GM12878 (cell line): ENCODE measurements around the gene CD8B. TPM values are rescaled to one million over a fixed set of nuclear protein-coding genes. Genes with fewer than 3 reads are reported as not detected.

Experiments used
- ATAC-seq: fragments of 200-7000 bp; cut with Tn5 transposase; 3 replicates; pipeline ENCODE4 v1.9.1; 2020; ENCODE audit warnings: mild to moderate bottlenecking, moderate library complexity
- BruUV-seq: library from RNA; stranded (reverse); fragments of 400-500 nt; replicated peaks from 2 replicates; lab custom pipeline; 2021; lab: Mats Ljungman, UMichigan
- CTCF ChIA-PET: fragments of 300-600 bp; sonication (Branson Sonifier 250); formaldehyde crosslinking; extraction: SDS; loops from one replicate; lab custom pipeline; 2021; ENCODE audit warnings: inconsistent platforms; lab: Yijun Ruan, JAX
- POLR2A ChIA-PET: fragments of 350-600 bp; formaldehyde crosslinking; extraction: SDS; loops from one replicate; lab custom pipeline; 2021; ENCODE audit warnings: inconsistent platforms; lab: Charles Lee
- RAD21 ChIA-PET: fragments of 300-600 bp; sonication (Branson Sonifier 250); formaldehyde crosslinking; loops from one replicate; lab custom pipeline; 2023; ENCODE audit warnings: antibody characterized with exemption; ENCODE audit not compliant: unreplicated experiment; lab: Charles Lee
- SMC1A ChIA-PET: fragments of 300-600 bp; sonication (Branson Sonifier 250); formaldehyde crosslinking; loops from one replicate; lab custom pipeline; 2023; ENCODE audit not compliant: unreplicated experiment, uncharacterized antibody; lab: Charles Lee
- DNase-seq: peaks from one replicate; pipeline ENCODE4 v3.0.0-alpha.2; 2011; ENCODE audit warnings: low read depth, low spot score
- FAIRE-seq: peaks from 3 replicates; lab custom pipeline; 2011; peaks lifted over from hg19 to GRCh38; lab: Jason Lieb, UNC
- H2AFZ ChIP-seq: 2 replicates; pipeline ENCODE4 v1.6.0; 2011; ENCODE audit warnings: low read depth, low read length, control low read depth; ENCODE audit not compliant: control insufficient read depth
- H3K27ac ChIP-seq: 2 replicates; pipeline ENCODE4 v1.5.1; 2011; ENCODE audit warnings: control low read depth; ENCODE audit not compliant: control insufficient read depth, insufficient read depth
- H3K27me3 ChIP-seq, 2 experiments: replicated peaks in 1 of 2; 2 replicates each; pipeline versions ENCODE4 v1.6.0 to v1.6.1; 2011; ENCODE audit warnings: low read length in 1 of 2; ENCODE audit not compliant: control insufficient read depth in 2 of 2, insufficient read depth in 2 of 2
- H3K36me3 ChIP-seq, 2 experiments: 2 replicates each; pipeline ENCODE4 v1.5.1; 2011; ENCODE audit warnings: low read length in 1 of 2; ENCODE audit not compliant: control insufficient read depth in 2 of 2, insufficient read depth in 2 of 2
- H3K4me1 ChIP-seq: 2 replicates; pipeline ENCODE4 v1.6.1; 2011; ENCODE audit warnings: mild to moderate bottlenecking, low read length, moderate library complexity, mixed read lengths; ENCODE audit not compliant: control insufficient read depth, insufficient read depth
- H3K4me2 ChIP-seq: 2 replicates; pipeline ENCODE4 v1.6.0; 2011; ENCODE audit warnings: control low read depth; ENCODE audit not compliant: control insufficient read depth, insufficient read depth
- H3K4me3 ChIP-seq: fragments of 200-600 bp; sonication (generic); 2 replicates; pipeline ENCODE4 v1.5.1; 2016
- H3K79me2 ChIP-seq: 2 replicates; pipeline ENCODE4 v1.6.0; 2011; ENCODE audit warnings: low read length; ENCODE audit not compliant: control insufficient read depth, insufficient read depth
- H3K9ac ChIP-seq: 2 replicates; pipeline ENCODE4 v1.8.0; 2011; ENCODE audit warnings: low read length, control low read depth, mixed read lengths; ENCODE audit not compliant: control insufficient read depth, insufficient read depth
- H3K9me3 ChIP-seq: replicated peaks from 3 replicates; pipeline ENCODE4 v1.5.1; 2011; ENCODE audit warnings: mild to moderate bottlenecking, low read length; ENCODE audit not compliant: control insufficient read depth, insufficient read depth
- H4K20me1 ChIP-seq: 2 replicates; pipeline ENCODE4 v1.6.0; 2011; ENCODE audit not compliant: control insufficient read depth, insufficient read depth
- BHLHE40 ChIP-seq, 2 experiments: fragments of 450-650 bp in 1 of 2; IDR thresholded peaks; 2 replicates each; pipeline ENCODE4 v1.6.1; 2011 to 2017; ENCODE audit warnings: low read depth in 2 of 2, borderline replicate concordance in 1 of 2, improper control_type of control experiment in 1 of 2, low read length in 1 of 2, mild to moderate bottlenecking in 1 of 2
- BMI1 ChIP-seq: fragments of 450-650 bp; IDR thresholded peaks from 2 replicates; pipeline ENCODE4 v1.6.1; 2016; ENCODE audit warnings: mild to moderate bottlenecking, moderate library complexity, borderline replicate concordance
- CEBPB ChIP-seq, 2 experiments: fragments of 150-350 bp in 1 of 2; IDR thresholded peaks; 2 replicates each; pipeline ENCODE4 v1.6.1; 2012 to 2014; ENCODE audit warnings: low read depth in 2 of 2, low read length in 2 of 2, borderline replicate concordance in 1 of 2, inconsistent platforms in 1 of 2
- ELK1 ChIP-seq: IDR thresholded peaks from 2 replicates; pipeline ENCODE4 v1.6.1; 2012; ENCODE audit warnings: low read depth, low read length, improper control_type of control experiment
- HDAC6 ChIP-seq: fragments of 200-600 bp; sonication (generic); IDR thresholded peaks from one replicate; pipeline ENCODE4 v1.8.0; 2017; ENCODE audit warnings: antibody characterized with exemption; ENCODE audit not compliant: unreplicated experiment
- MTA3 ChIP-seq: IDR thresholded peaks from 2 replicates; pipeline ENCODE4 v1.6.1; 2012; ENCODE audit warnings: low read length, inconsistent platforms, borderline replicate concordance
- POU2F2 ChIP-seq: IDR thresholded peaks from 3 replicates; pipeline ENCODE4 v1.6.1; 2011; ENCODE audit warnings: low read depth, mild to moderate bottlenecking, low read length, borderline replicate concordance
- SKIL ChIP-seq: fragments of 450-650 bp; IDR thresholded peaks from 2 replicates; pipeline ENCODE4 v1.6.1; 2017; ENCODE audit warnings: mild to moderate bottlenecking, low read depth, inconsistent platforms; ENCODE audit not compliant: poor library complexity, severe bottlenecking
- SMAD1 ChIP-seq: fragments of 450-650 bp; IDR thresholded peaks from 2 replicates; pipeline ENCODE4 v1.6.1; 2018; ENCODE audit warnings: mild to moderate bottlenecking, low read depth; ENCODE audit not compliant: partially characterized antibody
- TBL1XR1 ChIP-seq: IDR thresholded peaks from 2 replicates; pipeline ENCODE4 v1.6.1; 2012; ENCODE audit warnings: low read depth, low read length, improper control_type of control experiment
- ZBTB33 ChIP-seq: fragments of 450-650 bp; IDR thresholded peaks from 2 replicates; pipeline ENCODE4 v1.6.1; 2017; ENCODE audit warnings: mild to moderate bottlenecking
- WGBS: methylation state at CpG from one replicate; pipeline ENCODE4 v1.1.6; 2016; ENCODE audit warnings: low lambda C conversion rate; ENCODE audit not compliant: insufficient replicate concordance, insufficient coverage; ENCODE audit errors: missing lambda C conversion rate; 5-methylcytosine and 5-hydroxymethylcytosine counted together
- in situ Hi-C: fragments of 300-500 bp; cut with MboI; formaldehyde crosslinking; loops from 9 replicates; pipeline ENCODE4 v1.14.3; 2018; ENCODE audit warnings: mixed read lengths
- intact Hi-C: fragments of 100-400 bp; cut with micrococcal nuclease; formaldehyde crosslinking; loops from one replicate; pipeline ENCODE4 v1.14.2; 2022; ENCODE audit not compliant: unreplicated experiment
- polyA plus RNA-seq, 11 experiments: library from polyadenylated mRNA; depleted of rRNA in 4 of 11; unstranded in 6 of 11; stranded (reverse) in 5 of 11; fragments of >200 nt; fragmentation: Nextera tagmentation in 4 of 11; fragmentation: Illumina TruSeq in 1 of 11; extraction: Ambion mirVana in 4 of 11; extraction: Trizol in 1 of 11; gene quantifications; 1 replicate in 1 of 11; 2 replicates in 10 of 11; pipeline versions ENCODE4 v1.2.1 to v1.2.3, GENCODE V29; 2011 to 2016; ENCODE audit warnings: inconsistent platforms in 2 of 11, missing spikeins in 2 of 11, low read depth in 1 of 11
- total RNA-seq, 4 experiments: library from RNA; depleted of rRNA in 3 of 4; stranded (reverse); fragments of >200 nt in 3 of 4; fragmentation: Illumina TruSeq in 1 of 4; extraction: Trizol in 1 of 4; gene quantifications; 2 replicates each; pipeline versions ENCODE4 v1.2.1 to v1.2.3, GENCODE V29; 2013 to 2021

CD8B gene
- total and polyA plus RNA-seq, 10 of the 15 experiments (the other 5 are each of a cell fraction or from before 2014, with no cell fraction given) = 0.21 TPM; not detected in 9

GRCh38 chr2:86822668-86823345 lies 38.9 kb downstream of the CD8B start:
- Histone ChIP-seq H3K9ac (no peak overlapping the region), H3K4me2 (no peak overlapping the region), H3K4me1 (no peaks in the 10 kb centered on the region), H3K4me3 (no peak overlapping the region), H3K27ac (no peak overlapping the region), H4K20me1 (no peaks in the 10 kb centered on the region), H3K27me3 (peaks cover 0 to 3% of the 10 kb centered on the region in 2 experiments; a peak in 3 of 4 replicates), H3K9me3 (no peaks in the 10 kb centered on the region; the same call in 2 of the 3 replicates), H2AFZ (no peak overlapping the region), H3K79me2 (no peaks in the 10 kb centered on the region), H3K36me3 (no peaks in the 10 kb centered on the region)
- in situ Hi-C loops (loop anchor here (25.0 kb wide), 1 partner anchor 389 kb away; no protein-coding TSS in a partner anchor), intact Hi-C loops (no loop called here)
- BruUV-seq = no TSS peak
- CTCF ChIA-PET = no interaction called here
- 49% methylated on average over 3 of the region's 3 CpGs for WGBS
- POLR2A ChIA-PET = no interaction called here
- ATAC-seq (no peak), DNase-seq (no peak), FAIRE-seq (no peak)
- RAD21 ChIA-PET = no interaction called here
- TF ChIP-seq CEBPB (IDR thresholded peaks at IDR 0.05; ENCODE audit: borderline replicate concordance in 1 of 2, low read depth in 2 of 2, low read length in 2 of 2) (no peak), HDAC6 (no peak), BHLHE40 (IDR thresholded peaks at IDR 0.05; ENCODE audit: borderline replicate concordance in 1 of 2, low read depth in 2 of 2, low read length in 1 of 2) (no peak), POU2F2 (no peak)
- SMC1A ChIA-PET = no interaction called here

- no peak overlapping the region for H2AFZ ChIP-seq
- WGBS = 47% methylated on average over 6 of the region's 6 CpGs
- ChIA-PET CTCF (no interaction called here), SMC1A (no interaction called here), RAD21 (no interaction called here), POLR2A (no interaction called here)
- H3K27me3 ChIP-seq = peaks cover 0 to 3% of the 10 kb centered on the region in 2 experiments; a peak in 3 of 4 replicates
- DNase-seq (no peak), ATAC-seq (no peak), FAIRE-seq (no peak)
- BruUV-seq = no TSS peak
- no peak overlapping the region for H3K4me3 ChIP-seq
- intact Hi-C loops = no loop called here
- H3K9me3 ChIP-seq = no peaks in the 10 kb centered on the region; the same call in 2 of the 3 replicates
- H3K27ac ChIP-seq = no peak overlapping the region
- H3K4me1 ChIP-seq = no peaks in the 10 kb centered on the region
- no peak overlapping the region for H3K9ac ChIP-seq
- in situ Hi-C loops = loop anchor here (25.0 kb wide), 1 partner anchor 390 kb away; no protein-coding TSS in a partner anchor
- H3K36me3 ChIP-seq = no peaks in the 10 kb centered on the region
- H3K79me2 ChIP-seq = no peaks in the 10 kb centered on the region
- H3K4me2 ChIP-seq = no peak overlapping the region
- no peaks in the 10 kb centered on the region for H4K20me1 ChIP-seq
- TF ChIP-seq SMAD1 = no peak
- no peak for TF ChIP-seq SKIL
- TF ChIP-seq ELK1 = no peak
- TF ChIP-seq BMI1 = no peak
- TF ChIP-seq MTA3 = no peak
- TF ChIP-seq TBL1XR1 = no peak
- no peak for TF ChIP-seq ZBTB33
Observed at GRCh38 chr2:86821842-86822241, 39.8 kb downstream of the CD8B start.
